GM18520 (cell line): ENCODE results near the gene TMEM233.
"Not testable (repeated sequence)": the region's sequence is repeated elsewhere in the genome, so short reads cannot be mapped to it uniquely, and the experiment has no call there.

Experiments
- ATAC-seq: cut with Tn5 transposase; IDR thresholded peaks from one replicate; pipeline ENCODE4 v1.9.1; 2021; ENCODE audit not compliant: unreplicated experiment

The TMEM233 gene

DNA sequence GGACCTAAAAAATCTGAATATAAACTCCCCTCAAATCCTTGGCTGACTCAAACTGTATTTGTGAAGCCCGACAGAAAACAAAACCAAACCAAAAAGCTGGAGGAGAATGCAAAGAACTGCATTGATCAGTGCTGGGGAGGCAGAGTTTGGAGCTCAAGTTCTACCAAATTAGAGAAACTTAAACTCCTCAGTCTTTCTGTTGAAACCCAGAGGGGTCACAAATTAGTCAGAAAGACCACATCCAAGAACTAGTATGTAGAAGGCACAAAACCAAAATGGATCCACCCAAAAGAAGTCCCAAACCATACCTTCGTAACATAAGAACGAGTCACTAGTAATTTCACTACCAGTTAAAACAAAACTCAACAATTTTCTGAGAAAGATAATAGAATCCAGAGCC lies 59.1 kb downstream of the TMEM233 start:
- no peak for ATAC-seq

DNA sequence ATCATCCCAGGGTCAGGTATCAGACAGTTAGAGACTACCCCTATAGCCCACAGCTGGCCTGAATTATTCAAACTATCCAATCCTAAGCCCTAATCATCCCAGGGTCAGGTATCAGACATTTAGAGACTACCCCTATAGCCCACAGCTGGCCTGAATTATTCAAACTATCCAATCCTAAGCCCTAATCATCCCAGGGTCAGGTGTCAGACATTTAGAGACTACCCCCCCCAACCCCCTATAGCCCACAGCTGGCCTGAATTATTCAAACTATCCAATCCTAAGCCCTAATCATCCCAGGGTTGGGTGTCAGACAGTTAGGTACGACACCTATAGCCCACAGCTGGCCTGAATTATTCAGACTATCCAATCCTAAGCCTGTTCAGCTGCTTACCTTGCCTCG lies 63.4 kb downstream of the TMEM233 start:
- ATAC-seq, result not testable (repeated sequence)

DNA sequence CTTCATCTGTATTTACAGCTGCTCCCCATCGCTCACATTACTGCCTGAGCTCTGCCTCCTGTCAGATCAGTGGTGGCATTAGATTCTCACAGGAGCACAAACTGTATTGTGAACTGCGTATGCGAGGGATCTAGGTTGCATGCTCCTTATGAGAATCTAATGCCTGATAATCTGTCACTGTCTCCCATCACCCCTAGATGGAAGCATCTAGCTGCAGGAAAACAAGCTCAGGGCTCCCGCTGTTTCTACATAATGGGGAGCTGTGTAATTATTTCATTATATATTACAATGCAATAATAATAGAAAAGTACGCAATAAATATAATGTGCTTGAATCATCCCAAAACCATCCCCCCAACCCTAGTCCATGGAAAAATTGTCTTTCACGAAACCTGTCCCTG lies 64.6 kb downstream of the TMEM233 start:
- ATAC-seq, result not testable (repeated sequence)

DNA sequence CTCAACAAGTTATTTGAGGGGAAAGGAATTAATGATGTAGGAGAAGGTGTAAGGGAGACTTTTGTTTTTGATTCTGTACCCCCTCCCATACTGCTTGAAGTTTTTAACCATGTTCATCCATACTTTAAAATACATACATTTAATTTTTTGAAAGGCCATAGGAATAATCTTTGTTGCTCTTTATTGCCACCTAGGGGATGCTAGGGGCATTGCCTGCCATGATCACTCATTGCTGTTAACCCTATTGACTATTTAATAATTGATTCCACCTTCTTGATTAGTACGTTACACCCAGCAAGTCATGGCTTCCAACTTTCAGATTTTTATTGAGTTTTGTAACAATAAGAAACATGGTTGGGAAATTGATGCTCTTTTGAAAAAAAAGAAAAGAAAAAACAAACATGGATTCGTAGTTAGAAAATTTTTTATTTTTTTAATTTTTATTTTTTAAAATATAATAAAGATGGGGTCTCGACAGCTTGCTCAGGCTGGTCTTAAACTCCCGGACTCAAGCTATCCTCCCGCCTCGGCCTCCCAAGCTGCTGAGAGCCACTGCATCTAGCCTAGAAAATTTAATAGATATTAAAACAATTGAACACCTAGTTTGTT lies 65.8 kb downstream of the TMEM233 start:
- no peak for ATAC-seq

DNA sequence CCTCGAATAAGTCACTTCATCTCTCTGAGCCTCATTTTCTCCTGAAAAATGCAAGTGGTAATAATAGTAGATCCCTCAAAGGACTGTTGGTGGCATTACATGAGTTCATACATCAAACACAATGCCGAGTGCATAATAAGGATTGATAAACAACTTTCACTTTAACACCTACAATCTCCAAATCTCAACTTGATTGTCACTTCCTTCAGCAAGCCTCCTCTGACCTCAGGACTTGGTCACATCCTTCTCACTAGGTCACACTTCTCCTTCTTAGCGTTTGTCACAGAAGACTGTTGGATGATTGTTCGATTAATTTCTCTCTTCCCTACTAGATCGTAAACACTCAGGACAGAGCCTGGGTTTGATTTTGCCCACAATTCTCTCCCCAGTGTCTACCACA lies 66.5 kb downstream of the TMEM233 start:
- ATAC-seq, result no peak

DNA sequence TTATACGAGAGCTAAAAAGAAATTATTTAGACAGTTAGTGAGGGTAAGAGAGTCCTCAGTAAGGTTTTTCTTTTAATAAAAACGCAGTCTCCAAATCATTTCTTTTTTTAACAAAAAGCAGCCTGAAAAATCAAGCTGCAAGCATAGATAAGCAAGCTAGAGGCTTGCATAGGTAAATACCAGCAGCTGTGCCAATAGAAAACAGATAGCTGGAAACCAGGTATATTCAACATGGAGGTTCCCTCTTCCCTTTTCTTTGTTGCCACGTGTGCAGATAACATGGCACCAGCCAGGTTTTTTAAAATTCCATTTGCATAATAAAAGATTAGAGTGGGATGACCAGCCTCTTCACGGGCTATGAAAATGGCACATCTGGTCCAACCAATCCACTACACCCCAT lies 68.3 kb downstream of the TMEM233 start:
- no peak for ATAC-seq

DNA sequence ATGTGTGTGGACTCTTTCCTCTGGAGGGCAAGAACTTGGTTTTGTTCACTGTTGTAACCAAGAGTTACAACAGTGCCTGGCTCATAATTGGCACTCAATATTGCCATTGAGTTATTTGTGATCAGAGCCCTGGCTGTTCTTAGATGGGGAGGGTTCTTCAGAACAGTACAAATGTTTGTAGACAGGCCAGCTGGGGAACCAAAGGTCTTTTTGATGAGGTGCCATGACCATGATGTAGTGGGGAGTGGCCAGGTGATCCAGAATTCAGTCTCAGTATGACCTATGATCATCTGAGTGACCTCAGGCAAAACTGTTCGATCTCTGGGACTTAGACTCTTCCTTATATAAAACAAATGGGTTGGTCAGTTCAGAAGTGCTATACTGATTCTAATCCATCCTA lies 71.1 kb downstream of the TMEM233 start:
- ATAC-seq, result no peak

DNA sequence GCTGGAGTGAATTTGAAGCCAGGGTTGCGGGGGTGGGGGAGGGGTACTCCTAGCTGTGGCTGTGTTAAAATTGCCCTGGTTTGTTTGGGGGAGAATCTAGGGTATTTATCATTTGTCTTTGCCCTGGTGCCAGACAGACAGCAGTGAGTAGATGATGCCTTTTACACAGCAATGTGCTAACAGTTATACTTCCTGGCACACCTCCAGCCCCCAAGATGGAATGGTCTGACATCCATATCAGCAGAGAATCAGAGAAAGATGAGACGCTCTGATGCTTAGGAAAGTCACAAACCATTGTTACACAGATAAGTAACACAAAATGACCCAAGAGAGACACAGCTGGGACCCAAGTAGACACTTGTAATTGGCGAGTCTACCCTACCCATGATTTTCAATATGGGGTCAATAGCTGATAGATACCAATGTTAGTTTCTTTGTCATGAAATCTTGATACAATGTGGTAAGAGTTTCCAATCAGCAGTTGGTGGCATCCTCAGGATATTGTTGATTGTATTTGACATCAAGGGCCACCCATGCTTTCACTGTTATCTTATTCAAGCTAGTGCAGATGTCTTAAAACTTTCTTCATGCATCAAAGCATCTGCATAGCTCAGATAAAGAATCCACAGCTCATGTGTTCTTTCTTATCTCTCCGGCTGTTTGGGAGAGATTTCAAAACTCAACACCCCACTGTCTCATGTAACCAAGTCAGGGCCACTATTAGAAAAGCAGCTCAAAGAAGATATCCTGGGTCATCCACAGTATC lies 71.8 kb downstream of the TMEM233 start:
- no peak for ATAC-seq

DNA sequence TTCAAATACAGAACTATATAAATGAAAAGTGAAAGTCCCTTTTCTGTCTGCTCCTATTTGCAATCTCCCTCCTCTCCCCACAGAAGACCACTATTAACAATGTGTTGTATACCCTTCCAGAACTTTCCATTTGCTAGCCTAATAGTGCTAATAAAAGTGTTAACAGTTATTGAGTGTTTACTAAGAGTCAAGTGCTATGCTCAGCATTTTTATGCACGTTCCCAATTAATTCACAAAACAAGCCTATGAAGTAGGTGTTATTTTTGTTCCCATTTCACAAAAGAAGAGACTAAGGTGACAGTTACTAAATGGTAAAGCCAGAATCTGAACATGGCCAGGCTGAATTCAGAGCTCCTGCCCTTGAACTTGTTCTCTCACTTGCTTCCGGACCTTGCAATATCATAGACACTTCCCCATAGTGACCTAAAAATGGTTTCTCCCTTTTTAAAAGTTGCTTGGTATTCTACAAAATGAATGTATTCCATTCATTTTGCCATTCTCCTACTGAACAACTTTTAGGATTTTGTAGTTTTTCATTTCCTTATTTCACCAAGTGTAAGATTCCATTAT lies 72.7 kb downstream of the TMEM233 start:
- ATAC-seq, result no peak

DNA sequence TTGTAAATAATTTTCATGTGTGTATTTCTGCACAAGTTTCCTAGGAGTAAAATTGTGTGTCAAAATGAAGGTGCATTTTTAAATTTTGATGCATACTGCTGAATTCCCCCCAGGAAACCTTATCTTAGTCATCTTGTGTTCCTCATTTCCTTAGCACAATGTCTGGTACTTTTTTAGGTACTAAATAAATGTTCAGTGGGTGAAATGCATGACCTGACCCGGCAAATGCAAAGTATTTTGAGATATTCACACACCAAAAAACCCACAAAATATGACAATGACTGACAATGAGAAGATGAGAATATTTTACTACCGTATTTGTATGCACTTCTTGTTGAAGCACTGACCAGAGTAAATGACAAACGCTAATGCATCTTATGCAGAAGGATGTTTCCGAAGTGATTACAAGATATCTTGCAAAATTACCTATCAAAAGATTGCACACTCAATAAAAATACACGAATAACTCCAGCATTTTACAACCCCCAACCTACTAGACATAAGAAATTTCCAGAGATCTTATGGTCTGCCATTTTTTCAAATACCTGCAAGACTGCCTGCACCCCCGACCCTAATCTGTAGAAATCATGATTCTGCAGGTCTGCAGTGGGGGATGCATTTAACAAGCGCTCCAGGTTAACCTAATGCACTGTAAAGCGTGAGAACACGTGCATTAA lies 73.5 kb downstream of the TMEM233 start:
- ATAC-seq, result peak; percentile 29

DNA sequence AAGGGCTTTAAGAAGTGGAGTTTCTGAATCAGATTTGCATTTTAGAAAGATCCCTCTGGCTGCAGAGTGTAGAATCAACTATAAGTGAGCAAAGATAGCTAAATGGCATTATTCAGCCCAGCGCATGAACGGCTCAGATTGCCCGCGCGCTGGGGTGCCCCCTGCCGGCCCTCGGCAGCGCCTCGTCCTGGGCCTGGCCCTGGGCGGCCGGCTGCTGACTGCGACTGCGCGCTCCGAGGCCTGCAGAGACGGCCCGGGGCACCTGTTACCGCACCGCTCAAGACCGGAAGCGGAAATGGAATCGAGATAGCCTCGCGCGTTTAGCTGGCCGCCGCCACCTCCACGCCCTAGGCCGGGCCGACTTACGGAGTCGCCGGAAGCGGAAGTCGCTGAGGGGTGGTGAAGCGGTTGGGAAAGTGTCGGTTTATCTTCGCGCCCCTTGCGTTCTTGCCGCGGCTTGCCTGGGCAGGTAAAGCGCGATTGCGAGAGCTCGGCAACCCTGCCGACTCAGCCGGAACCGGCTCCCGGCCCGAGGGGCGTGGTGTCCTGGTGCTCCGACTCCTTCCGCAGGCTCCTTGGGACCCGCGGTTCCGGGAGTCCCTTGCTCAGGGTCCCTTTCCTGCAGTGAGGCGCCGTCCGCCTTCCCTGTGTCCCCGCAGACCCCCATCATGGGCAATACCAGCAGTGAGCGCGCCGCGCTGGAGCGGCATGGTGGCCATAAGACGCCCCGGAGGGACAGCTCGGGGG lies 74.2 kb downstream of the TMEM233 start, which contains the start of gene PRKAB1:
PRKAB1 (plus strand) TSS at position 557 of the 747 bp plus-strand sequence; CDS start at position 669, 112 bp downstream.
- peak; percentile 92 for ATAC-seq

DNA sequence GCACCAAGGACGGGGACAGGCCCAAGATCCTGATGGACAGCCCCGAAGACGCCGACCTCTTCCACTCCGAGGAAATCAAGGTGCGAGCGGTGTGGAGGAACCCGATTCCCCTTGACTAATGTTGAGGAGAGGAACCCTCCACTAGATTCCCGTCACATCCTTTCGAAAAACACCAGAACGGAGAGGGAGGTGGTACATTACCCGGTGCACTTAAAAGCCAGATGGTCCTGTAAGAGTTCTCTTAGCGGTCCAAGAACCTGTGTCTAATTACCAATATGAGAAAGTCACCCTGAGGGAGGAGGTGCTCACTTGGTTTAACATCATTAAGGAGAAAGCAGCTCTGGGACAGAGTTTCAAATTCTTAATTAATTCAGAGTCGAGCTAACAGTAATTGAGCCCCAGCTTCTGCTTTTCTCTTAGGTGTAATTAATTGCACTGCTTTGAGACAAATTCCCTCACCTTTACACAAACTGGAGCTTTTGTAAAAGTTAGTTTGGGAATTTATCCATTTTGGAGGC lies 74.8 kb downstream of the TMEM233 start:
- ATAC-seq, result no peak

DNA sequence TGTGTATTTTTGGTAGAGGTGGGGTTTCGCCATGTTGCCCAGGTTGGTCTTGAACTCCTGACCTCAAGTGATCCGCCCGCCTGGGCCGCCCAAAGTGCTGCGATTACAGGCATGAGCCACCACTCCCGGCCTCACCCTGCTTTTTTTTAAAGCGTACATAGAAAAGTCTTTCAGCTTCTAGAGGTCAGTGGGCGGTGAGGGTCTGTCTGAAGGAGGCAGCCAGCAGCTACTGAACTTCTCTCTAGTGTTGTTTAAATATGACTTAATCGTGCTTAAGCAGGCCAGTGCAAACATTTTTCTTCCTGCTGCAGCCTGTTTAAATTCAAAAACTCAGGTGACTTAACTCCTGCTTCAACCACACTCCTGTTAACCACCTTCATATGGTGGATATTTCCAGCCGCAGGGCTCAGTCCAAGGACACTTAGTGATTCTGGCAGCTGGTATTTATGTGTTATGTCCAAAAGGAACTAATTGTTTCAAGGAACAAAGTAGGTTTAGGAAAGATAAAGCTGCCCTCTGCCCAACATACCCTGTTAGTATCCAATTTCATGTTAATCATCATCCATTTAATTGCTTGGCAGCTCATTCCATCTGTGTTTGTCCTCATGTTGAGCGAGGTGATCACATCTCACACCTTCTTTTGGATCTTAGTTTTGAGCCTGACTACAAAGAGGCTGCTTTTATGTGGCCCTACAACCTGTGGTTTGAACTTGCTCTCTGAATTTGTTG lies 76.3 kb downstream of the TMEM233 start:
- no peak for ATAC-seq

DNA sequence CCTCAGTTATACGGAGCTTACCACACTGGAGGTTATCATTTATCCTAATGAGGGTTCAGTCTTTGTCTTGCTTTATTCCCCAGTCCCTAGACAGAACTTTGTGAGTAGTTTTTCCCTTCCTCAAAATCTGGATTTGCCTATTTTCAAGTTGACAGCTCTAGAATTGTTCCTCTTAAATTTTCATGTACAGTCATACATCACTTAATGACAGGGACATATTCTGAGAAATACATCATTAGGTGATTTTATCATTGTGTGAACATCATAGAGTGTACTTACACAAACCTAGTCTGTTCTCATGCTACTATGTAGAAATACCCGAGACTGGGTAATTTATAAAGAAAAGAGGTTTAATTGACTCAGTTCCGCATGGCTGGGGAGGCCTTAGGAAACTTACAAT lies 77.5 kb downstream of the TMEM233 start:
- ATAC-seq, result no peak

DNA sequence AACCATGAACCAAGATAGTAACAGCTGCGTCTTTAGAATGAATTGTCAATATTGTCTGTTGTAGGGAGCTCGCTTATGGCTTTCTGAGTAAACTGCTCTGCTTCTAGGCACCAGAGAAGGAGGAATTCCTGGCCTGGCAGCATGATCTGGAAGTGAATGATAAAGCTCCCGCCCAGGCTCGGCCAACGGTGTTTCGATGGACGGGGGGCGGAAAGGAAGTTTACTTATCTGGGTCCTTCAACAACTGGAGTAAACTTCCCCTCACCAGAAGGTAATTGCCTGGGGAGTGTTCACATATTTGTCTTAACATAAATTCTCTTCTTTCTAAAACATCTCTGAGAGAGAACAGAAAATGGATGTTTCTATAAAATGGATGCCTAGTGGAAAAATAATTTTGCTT lies 78.6 kb downstream of the TMEM233 start:
- ATAC-seq, result no peak

DNA sequence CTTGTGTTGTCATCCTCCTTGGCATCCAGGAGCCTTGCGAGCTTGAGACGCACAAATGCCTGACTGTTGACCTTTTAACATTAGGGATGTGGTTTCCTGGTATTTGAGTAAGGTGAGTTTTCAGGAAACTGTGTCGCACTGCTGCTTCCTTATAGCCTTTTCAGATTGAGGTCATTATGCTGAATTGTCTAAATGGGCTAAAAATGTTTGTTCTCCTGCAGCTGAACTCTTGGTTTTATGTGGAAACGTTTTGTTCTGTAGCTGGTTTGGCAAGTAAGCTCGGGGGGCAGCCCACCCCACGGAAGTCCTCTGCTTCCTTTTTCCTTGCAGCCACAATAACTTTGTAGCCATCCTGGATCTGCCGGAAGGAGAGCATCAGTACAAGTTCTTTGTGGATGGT lies 80.1 kb downstream of the TMEM233 start:
- no peak for ATAC-seq

DNA sequence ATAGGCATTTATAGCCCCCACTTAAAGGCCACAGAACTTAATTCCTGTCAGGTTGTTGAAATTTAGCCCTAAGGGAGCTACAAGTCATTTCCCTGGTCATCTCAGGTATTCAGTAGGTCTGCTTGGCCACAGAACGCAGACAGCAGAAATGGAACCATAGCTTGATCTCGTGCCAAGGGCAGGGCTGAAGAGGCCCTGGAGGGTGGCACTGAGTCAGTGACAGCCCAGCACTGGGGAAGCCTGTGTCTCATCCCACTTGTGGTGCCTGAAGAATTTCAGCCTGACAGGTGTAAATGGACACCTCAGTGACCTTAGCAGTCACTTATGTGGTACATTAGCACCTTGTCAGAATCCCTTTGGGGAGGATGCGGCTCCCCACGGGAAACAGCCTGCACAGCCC lies 81.0 kb downstream of the TMEM233 start:
- ATAC-seq, result no peak

DNA sequence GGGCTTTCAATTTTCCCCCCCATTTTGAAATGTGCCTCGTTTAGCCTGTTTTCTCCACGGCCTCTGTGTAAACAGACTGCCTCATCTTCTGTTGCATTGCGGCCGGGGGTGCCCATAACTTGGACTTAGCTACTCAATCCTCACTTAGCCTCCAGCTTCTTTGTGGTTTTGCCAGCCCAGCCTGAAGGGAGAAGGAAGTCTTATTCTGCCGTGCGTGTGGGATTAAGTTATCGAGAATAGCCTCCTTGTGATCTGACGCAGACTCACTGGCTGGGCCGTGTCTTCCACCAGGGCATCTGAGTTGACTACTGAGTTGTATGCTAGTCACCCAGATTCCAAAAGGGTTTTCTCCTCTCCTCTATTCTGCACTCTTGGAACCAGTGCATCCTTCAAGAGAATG lies 82.4 kb downstream of the TMEM233 start:
- no peak for ATAC-seq

DNA sequence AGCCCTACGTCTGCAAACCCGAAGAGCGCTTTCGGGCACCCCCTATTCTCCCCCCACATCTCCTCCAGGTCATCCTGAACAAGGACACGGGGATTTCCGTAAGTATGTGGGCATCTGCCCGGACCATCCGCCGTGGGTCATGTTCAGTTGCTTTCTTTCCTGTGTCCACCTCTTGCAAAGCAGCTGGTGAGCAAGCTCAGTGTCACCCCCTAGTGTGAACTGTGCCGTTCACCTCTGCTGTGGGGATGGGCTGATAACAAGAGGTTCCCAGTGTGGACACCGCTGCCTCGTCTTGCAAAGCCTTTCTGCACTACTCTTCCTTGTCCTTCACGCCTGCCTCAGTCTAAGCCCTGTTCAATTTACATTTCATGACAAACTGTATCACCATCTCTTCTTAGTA lies 83.0 kb downstream of the TMEM233 start:
- ATAC-seq, result no peak

DNA sequence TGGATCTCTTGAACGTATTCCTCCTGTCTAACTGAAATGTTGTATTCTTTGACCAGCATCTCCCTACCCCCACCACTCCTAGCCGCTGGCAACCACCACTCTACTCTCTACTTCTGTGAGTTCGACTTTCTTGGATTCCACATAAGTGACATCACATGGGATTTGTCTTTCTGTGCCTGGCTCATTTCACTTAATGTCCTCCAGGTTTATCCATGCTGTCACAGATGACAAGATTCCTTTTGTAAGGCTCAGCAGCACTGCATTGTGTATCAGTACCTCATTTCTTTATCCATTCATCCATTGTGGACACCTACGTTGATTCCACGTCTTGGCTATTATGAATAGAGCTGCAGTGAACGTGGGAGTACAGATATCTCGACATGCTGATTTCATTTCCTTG lies 84.9 kb downstream of the TMEM233 start:
- ATAC-seq, result no peak
